HG03354 (cell line): Measurements from ENCODE around the gene RBPJ.

Experiments used
- ATAC-seq: cut with Tn5 transposase; IDR thresholded peaks from one replicate; pipeline ENCODE4 v1.9.1; 2021; ENCODE audit warnings: mild to moderate bottlenecking; ENCODE audit not compliant: unreplicated experiment, poor library complexity, severe bottlenecking

RBPJ gene

DNA sequence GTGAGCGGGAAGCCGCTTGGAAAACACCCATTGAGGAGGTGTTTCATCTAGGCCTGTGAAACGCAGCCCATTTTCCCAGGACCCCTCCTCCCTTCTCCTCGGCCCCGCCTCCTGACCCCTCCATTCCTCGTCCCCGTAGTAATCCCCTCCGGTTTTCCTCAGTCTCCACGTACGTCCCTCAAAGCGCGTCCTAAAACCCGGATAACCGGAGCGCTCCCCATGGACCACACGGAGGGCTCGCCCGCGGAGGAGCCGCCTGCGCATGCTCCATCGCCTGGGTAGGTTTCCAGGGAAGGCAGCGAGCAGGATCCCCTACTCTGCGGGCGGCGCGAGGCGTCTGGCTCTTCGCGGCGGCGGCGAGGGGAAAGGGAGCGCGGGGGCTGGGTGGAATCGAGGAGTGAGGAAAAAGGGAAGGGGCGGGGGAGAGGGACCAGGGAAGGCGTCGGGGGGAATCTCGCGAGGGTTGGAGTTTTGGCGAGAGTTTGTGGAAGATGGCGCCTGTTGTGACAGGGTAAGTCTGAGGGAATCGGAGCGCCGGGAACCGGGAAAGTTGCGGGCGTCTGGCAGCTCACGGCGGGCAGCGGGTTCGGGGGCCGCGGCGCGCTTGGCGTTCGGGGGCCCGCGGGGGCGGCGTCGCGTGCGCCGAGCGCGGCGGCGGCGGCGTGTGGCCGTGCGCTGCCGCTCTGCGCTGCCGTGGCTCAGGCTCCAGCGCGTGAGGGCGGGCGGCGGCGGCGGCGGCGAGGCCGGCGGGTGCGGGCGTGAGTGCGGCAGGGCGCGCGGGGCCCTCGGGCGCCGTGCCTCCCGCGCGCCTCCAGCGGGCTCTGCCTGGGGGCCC is at the start of gene RBPJ:
Gene RBPJ (plus strand): TSS at position 477 of the 835 bp plus-strand sequence. CDS start 15 bp downstream, at position 492.
- ATAC-seq: peak; percentile 38

DNA sequence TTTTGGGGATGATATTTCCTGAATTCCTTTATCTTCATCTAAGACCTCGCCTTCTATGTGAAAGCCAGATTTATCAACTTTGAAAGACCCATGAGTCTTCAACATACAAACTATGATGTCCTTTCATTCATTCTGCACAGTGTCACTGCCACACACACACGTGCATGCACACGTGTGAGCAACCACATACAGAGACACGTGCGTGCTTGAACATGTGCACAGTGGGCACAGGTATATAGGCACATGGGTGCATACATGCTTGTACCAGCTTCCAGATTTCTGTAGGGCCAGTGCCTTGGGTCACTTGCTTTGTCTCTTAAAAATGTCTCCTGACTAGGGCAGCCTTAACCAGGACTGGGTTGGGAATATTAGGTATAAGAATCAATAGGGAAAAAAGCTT is 49.1 kb upstream of the RBPJ start:
- ATAC-seq: no peak

DNA sequence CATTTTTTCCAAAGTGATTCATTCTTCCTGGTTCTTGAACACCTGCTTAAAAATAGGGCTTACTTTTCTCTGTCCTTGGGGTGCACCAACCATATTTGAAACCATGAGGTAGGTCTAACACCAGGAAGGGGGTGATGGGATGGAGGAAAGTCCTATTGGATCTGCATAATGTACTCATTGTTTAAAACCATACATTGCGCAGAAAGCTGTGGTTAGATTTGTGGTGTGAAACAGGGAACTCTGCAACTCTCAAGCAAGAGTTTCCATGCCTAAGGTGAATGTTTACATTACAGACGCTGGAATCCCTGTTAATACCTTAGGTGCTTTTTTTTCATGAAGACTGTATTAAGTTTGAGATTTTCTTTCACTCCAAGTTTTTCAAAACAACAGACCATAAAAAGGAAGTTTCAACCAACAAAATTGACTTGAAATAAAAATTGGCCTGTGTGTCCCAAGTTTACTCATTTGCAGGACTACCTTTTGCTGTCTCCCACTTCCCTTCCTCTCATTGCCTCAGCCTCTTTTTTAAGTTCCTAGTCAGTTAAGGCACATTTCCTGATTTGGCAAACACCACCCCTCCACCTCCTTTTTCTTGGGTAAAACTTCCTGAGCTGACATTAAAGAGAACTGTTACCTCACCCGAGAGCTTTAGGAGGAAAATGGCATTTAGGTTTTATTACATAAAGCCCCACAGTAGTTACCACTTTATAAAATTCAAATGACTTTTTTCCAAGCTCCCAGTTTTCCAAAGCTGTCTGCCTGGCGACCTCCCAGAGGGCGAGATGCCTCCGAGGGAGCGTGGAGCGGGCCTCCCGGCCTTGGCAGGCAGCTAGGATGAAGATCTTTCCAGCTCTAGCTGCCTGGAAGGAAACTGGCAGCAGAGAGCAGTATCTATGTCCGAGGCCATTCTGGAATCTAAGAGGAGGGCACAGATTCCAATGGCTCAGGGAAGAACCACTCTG is 47.9 kb upstream of the RBPJ start:
- ATAC-seq: no peak

DNA sequence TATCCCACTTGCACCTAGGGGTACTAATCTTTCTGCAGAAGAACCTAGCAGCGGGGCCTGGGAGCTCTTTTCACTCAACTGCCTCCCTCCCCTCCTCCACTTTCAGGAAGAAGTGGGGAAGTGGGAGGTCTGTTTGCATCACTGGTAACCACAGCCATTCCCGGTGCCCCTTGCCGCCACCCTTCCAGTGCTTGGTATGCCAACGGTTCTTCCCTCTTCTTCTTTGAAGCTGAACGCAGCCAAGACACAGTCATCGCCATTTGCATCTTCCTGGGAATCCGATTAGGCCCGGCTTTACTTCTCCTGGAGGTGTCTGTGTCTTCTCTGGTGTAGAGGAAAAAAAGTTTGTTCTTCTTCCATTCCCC is 47.2 kb upstream of the RBPJ start:
- ATAC-seq: no peak

DNA sequence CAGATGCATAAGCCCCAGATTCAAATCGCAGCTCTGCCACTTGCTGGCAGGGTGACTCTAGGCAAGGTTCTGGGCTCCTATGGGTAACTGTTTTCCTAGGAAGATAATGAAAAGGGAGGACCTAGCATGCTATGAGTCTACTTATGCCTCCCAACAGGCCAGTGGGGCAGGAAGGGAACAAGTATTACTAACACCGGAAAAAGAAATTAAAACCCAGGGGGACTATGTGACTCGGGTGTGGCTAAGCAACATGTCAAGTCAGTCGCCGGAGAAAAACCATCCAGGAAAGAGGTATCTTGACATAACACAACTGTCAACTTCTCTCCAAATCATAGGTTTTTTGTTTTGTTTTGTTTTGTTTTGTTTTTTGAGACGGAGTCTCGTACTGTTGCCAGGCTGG is 45.5 kb upstream of the RBPJ start:
- no peak for ATAC-seq

DNA sequence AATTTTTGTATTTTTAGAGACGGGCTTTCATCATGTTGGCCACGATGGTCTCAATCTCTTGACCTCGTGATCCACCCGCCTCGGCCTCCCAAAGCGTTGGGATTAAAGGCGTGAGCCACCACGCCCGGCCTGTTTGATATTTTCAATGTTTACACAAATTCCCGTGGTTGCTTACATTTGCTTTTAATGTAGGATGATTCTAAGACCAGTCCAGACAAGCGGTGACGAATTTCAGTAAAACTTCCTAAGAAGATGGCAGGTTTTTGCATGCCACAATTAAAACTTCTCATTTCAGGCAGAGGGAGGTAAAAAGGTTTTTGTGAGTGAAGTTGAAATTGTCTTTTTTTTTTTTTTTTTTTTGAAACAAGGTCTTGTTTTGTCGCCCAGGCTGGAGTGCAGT is 41.4 kb upstream of the RBPJ start:
- ATAC-seq: no peak

DNA sequence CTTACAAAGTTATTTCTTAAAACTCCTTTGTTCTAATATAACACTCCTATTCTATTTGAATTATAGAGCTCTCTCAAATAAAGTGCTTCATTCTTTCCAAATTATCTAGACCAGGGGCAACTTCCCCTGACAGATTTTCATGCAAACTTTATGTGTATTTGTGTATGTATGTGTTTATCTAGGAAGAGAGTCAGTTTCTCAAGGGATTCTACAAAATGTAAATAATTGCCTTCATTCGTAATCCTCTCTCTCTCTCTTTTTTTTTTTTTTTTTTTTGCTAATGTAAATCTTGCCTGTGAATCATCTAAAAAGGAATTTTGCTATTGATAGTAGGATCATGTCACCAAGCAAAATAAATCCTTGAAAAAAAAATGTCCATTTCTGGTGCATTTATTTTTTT is 38.9 kb upstream of the RBPJ start:
- ATAC-seq: no peak

DNA sequence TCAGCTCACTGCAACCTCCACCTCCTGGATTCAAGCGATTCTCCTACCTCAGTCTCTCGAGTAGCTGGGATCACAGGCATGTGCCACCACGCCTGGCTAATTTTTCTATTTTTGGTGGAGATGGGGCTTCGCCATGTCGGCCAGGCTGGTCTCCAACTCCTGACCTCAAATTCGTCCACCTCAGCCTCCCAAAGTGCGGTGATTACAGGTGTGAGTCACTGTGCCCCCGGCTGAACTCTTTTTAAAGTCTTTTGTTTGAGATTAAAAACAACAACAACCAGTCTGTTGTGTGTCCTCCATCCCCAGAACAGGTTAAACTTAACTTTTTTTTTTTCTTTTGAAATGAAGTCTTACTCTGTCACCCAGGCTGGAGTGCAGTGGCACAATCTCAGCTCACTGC is 36.3 kb upstream of the RBPJ start:
- ATAC-seq: no peak

DNA sequence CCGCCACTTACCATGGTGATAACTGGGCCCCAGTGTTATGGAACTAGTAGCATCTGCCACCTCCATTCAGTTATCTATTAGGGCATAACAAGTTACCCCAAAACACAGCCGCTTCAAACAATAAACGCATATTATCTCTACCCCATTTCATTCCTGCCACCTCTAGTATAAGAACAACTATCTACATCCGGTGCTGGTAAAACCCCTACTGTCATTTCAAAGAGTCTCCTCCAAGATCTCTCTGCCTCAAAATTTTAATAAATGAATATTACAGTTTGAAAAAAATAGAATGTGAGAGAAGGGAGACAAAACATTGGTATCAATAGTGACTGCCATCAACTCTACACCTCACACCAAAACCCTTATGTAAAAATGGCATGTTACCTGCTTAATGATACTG is 35.5 kb upstream of the RBPJ start:
- ATAC-seq: no peak

DNA sequence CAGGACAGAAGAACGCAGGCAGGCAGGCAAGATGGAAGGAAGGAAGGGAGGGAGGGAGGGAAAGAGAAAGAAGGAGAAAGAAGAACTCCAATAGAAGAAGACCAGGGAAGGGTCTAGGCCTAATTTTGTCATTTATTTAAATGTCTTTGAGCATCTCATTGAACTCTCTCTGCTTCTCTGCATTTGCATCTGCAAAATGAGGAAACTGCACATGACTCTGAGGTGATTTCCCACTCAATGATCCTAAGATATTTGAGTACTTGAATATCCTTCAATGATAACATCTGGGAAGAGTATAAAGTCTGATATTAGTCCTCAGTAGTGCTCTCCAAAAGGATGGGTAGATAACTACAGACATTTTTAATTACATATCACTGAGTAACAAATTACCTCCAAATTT is 33.1 kb upstream of the RBPJ start:
- ATAC-seq: peak; percentile 23

DNA sequence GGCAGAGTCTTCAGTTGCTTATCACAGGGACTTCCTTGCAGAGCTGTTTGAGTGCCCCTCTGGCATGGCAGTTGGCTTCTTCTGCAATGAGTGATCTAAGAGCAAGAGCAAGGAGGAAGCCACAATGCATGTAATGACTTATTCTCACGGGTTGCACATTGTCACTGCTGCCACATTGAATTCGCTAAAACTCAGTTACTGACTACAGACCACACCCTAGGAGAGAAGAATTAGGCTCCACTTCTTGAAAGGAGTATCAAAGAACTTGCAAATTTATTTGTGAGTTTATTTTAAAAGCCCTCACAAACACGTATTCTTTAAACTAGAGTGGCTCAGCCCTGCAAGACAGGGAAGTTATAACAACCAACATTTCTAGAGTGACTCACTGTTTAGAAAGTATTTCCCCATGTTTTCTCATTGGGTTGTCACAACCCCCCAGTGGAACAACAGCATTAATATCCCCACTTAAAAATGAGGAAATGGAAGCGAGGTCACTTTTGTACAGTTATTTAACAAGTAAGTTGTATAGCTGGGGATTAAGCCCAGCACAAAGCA is 32.4 kb upstream of the RBPJ start:
- ATAC-seq: peak; percentile 95

DNA sequence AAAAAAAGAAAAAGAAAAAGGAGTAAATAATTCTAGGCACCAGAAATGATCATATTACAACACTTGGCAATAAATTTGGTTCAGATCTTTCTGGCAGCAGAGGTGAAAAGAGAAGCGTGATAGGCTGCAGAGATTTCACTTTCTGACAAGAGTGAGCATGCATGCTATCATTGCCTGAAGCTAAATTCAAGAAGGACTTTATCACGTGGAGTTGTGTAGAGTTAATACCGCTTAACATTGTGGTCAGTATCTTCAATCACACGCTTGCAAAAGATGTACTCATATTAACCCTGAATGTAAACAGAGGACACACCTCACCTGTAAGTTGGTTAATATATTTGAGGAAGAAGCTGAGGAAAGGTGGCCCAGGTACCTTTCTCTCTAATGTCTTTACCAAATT is 31.4 kb upstream of the RBPJ start:
- ATAC-seq: no peak

DNA sequence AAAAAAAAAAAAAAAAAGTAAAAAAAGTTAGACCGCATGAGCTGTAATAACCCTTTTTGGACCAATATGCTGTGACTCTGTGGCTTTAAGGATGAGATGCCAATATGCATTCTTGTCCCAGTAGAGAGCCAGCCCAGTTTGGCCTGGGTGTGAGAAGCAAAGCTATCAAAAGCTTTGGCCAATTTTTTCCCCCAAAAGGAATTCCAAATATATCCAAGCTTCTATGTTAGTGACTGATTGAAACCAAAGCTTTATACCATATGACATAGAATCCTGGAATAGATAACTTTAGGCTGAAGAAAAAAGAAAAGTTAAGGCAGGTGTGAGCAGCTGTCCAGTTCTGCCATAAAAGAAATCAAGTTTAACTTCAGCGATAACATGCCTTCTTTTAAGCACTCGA is 30.5 kb upstream of the RBPJ start:
- no peak for ATAC-seq

DNA sequence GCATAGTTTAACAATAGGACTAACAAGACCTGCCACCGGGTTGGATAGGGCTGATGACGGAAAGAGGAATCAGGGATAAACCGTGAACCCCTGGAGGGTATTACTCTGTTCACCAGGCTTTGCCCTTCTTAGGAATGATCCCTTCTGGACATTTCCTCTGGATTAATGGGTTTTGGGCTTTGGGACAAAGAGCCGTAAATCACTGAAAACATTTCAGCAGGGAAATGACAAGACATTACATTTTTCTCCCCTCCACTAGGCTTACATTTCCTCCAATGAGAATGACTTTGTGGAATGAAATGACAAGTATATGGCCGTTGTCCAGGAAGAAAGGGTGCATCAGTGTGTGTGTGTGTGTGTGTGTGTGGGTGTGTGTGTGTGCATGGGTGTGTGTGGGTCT is 25.9 kb upstream of the RBPJ start:
- ATAC-seq: no peak

DNA sequence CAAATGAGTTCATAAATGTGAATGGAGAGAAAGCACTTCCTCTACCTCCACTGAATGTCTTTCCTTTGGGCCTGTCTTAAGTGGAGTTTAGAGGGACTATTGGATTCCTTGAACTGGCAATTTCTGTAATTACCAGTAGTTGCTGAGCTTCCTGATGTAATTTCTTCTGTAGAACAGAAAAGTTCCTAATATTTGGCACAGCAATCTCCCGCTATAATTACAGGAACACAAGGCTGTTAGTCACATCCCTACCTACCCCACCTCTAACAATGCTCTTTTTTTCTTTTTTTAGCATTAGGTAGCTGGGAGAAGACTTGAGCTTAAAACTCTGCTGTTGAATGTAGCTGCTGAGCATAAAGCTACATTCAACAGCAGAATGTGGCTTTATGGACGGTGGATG is 24.8 kb upstream of the RBPJ start:
- no peak for ATAC-seq

DNA sequence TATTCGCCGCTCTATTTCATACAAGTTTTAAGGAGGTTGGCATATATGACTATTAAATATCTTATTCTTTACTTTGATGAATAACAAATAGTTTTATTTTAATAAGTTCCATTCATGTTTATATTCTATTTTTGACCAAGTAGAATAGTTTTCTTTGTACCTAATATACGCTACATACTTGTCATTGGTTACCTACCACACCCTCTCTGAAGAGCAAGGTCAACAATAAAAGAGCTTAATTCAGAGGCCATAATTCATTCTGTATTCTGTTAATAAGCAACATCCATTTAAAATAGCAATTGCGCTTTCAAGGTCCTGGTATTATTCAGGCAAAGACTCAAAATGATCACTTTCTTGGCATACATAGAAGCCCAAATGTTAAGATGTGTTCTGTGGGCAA is 24.3 kb upstream of the RBPJ start:
- ATAC-seq: no peak

DNA sequence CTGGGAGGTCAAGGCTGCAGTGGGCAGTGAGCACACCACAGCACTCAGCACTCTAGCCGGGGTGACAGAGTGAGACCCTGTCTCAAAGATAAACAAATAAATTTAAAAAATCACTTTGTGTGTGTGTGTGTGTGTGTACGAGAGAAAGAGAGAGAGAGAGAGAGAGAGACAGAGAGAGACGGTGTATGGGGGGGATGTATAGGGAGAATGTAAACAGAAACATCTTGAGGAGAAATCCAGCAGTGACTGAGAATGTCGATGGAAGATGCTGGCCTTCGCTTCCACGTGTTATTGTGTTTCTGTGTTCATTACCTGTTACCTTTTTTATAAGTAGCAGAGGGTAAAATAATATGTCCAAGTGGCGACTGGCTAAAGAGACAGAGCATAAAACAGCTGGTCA is 23.6 kb upstream of the RBPJ start:
- ATAC-seq: no peak

DNA sequence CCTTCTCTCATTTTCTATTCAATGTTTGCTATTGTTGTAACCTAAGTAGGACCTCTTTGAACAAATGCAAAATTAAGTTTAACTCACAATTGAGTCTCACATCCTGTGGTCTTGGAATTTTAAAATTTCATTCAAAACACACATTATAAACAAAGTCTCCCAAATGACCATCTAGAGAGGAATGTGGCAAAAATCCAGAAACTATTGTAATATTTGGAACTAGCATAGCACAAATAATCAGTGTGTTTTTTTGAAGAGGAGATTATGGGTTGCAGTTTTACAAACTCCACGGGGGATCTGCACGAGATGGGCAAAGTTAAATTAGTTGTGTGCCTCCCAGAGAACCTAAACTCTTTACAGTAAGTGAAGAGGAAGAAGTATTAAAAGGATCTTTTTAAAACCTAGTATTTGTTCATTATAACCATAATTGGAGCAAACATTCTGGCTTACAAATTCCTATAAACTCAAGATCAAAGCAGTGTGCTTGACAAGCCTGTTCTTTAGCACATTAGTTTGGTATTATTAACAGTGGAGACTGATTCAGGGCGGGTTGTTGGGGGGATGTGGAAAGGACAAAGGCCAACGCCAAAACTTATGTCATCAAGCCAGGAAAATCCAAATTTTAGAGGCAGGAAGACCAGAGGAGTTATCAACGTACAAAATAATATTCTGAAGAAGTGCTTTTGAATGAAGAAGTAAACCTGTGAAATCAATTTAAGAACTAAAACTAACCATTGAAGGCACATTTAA is 22.4 kb upstream of the RBPJ start:
- ATAC-seq: no peak

DNA sequence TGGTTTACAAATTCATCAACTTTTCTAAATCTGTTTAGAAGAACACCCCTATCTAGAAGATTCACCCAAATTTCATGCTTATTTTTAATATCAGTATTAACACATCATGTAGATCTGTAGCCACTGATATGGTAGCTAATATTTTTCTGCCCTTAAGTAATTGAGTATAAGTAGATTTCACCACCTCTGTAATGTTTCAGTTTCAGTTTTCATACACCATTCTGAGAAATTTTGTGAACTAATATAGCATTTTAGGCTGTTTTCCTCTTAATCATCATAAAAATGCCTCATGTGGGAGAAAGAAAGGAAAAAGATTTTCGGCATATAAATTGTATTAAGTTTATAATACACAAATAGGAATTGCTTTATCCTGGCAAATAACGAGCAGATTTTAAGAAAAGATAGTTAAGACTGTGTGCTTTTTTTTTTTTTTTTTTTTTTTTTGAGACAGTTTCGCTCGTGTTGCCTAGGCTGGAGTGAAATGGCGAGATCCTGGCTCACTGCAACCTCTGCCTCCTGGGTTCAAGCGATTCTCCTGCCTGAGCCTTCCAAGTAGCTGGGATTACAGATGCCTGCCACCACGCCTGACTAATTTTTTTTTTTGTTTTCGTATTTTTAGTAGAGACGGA is 21.4 kb upstream of the RBPJ start:
- ATAC-seq: peak; percentile 84
